K562 (cell line): ENCODE data around the gene TRDMT1. TPM values are rescaled to one million over a fixed set of nuclear protein-coding genes. Genes with fewer than 3 reads are reported as not detected.
A peak's percentile ranks its signal among the peaks of the same experiment; 100 is the strongest.

ENCODE experiments used
- ATAC-seq: fragments of 200-7000 bp; cut with Tn5 transposase; 3 replicates; pipeline ENCODE4 v1.9.1; 2020; ENCODE audit warnings: moderate library complexity
- BruUV-seq: library from RNA; stranded (reverse); fragments of 400-500 nt; replicated peaks from 2 replicates; lab custom pipeline; 2021; lab: Mats Ljungman, UMichigan
- CTCF ChIA-PET: fragments of 300-600 bp; formaldehyde crosslinking; extraction: SDS; loops from one replicate; lab custom pipeline; 2021; ENCODE audit warnings: low intra/inter-chr PET ratio; lab: Yijun Ruan, JAX
- POLR2A ChIA-PET: fragments of 300-600, 350-650 bp; sonication (Branson Sonifier 250); formaldehyde crosslinking; extraction: SDS; loops from one replicate; lab custom pipeline; 2021; ENCODE audit warnings: antibody characterized with exemption, inconsistent platforms; lab: Yijun Ruan, JAX
- DNase-seq, 4 experiments: peaks; one replicate each; pipeline versions ENCODE4 v3.0.0 to v3.0.0-alpha.2; 2011 to 2018; ENCODE audit warnings: low spot score in 3 of 4, mixed read lengths in 3 of 4; ENCODE audit errors: extremely low read depth in 1 of 4
- FAIRE-seq: peaks from 2 replicates; lab custom pipeline; 2011; peaks lifted over from hg19 to GRCh38; lab: Jason Lieb, UNC
- H2AFZ ChIP-seq: 2 replicates; pipeline ENCODE4 v1.6.0; 2011; ENCODE audit warnings: low read depth, low read length, control low read depth, inconsistent platforms
- H3K27ac ChIP-seq: fragments of 200-600 bp; 3 replicates; pipeline ENCODE4 v1.8.0; 2011; ENCODE audit warnings: low read depth, mild to moderate bottlenecking, control low read depth, inconsistent platforms, low read length, moderate library complexity, mixed read lengths; ENCODE audit errors: extremely low read depth
- H3K27me3 ChIP-seq, 2 experiments: fragments of 300-600 bp in 1 of 2; 2 replicates in 1 of 2; 3 replicates in 1 of 2; pipeline versions ENCODE4 v1.6.0 to v1.8.0; 2011; ENCODE audit warnings: inconsistent platforms in 2 of 2, low read length in 2 of 2, mild to moderate bottlenecking in 1 of 2, mixed read lengths in 1 of 2, moderate library complexity in 1 of 2; ENCODE audit not compliant: control insufficient read depth in 2 of 2, insufficient read depth in 2 of 2
- H3K36me3 ChIP-seq: fragments of 300-600 bp; 3 replicates; pipeline ENCODE4 v1.8.0; 2011; ENCODE audit warnings: mild to moderate bottlenecking, low read length, inconsistent platforms; ENCODE audit not compliant: control insufficient read depth, insufficient read depth
- H3K4me1 ChIP-seq, 2 experiments: fragments of 200-600 bp in 1 of 2; replicated peaks in 1 of 2; 2 replicates in 1 of 2; 3 replicates in 1 of 2; pipeline versions ENCODE4 v1.5.1 to v1.8.0; 2011; ENCODE audit warnings: inconsistent platforms in 2 of 2, low read length in 2 of 2, mild to moderate bottlenecking in 1 of 2, mixed read lengths in 1 of 2, moderate library complexity in 1 of 2; ENCODE audit not compliant: control insufficient read depth in 2 of 2, insufficient read depth in 2 of 2
- H3K4me2 ChIP-seq: 2 replicates; pipeline ENCODE4 v1.6.1; 2011; ENCODE audit warnings: low read length, control low read depth, inconsistent platforms, mixed read lengths; ENCODE audit not compliant: insufficient read depth
- H3K4me3 ChIP-seq: fragments of 200-600 bp; sonication (generic), shearing (Covaris generic); 2 replicates; pipeline ENCODE4 v1.5.1; 2016; ENCODE audit warnings: control low read depth, inconsistent platforms
- H3K79me2 ChIP-seq: fragments of 200-600 bp; 3 replicates; pipeline ENCODE4 v1.8.0; 2011; ENCODE audit warnings: low read length, inconsistent platforms; ENCODE audit not compliant: control insufficient read depth, insufficient read depth
- H3K9ac ChIP-seq, 2 experiments: 2 replicates each; pipeline versions ENCODE4 v1.6.0 to v1.6.1; 2011; ENCODE audit warnings: low read depth in 2 of 2, low read length in 2 of 2, control low read depth in 1 of 2, inconsistent platforms in 1 of 2, mild to moderate bottlenecking in 1 of 2, mixed read lengths in 1 of 2; ENCODE audit not compliant: insufficient read depth in 1 of 2
- H3K9me1 ChIP-seq: one replicate; pipeline ENCODE4 v1.6.0; 2011; ENCODE audit warnings: inconsistent platforms, mild to moderate bottlenecking, low read length, moderate library complexity; ENCODE audit not compliant: control insufficient read depth, insufficient read depth
- H3K9me3 ChIP-seq: replicated peaks from 2 replicates; pipeline ENCODE4 v1.5.1; 2011; ENCODE audit warnings: low read depth, low read length, inconsistent platforms; ENCODE audit not compliant: control insufficient read depth, insufficient read depth
- H4K20me1 ChIP-seq: replicated peaks from 2 replicates; pipeline ENCODE4 v1.6.1; 2011; ENCODE audit warnings: low read length, inconsistent platforms, mixed read lengths; ENCODE audit not compliant: control insufficient read depth, insufficient read depth
- CCAR2 ChIP-seq: fragments of 200-400 bp; formaldehyde crosslinking; IDR thresholded peaks from 2 replicates; pipeline ENCODE4 v1.6.1; 2017; ENCODE audit warnings: mild to moderate bottlenecking, low read depth, low read length
- RAD21 ChIP-seq, 2 experiments: fragments of 250-450 bp in 1 of 2; fragments of 450-650 bp in 1 of 2; sonication (Bioruptor Pico) in 1 of 2; formaldehyde crosslinking in 1 of 2; IDR thresholded peaks in 1 of 2; conservative IDR thresholded peaks in 1 of 2; 2 replicates each; pipeline versions ENCODE4 v1.4.0 to v1.8.0; 2020 to 2022; ENCODE audit warnings: mild to moderate bottlenecking in 2 of 2, moderate library complexity in 1 of 2
- SMC3 ChIP-seq: conservative IDR thresholded peaks from 2 replicates; pipeline ENCODE4 v1.6.1; 2011; ENCODE audit warnings: low read depth, low read length, improper control_type of control experiment; ENCODE audit not compliant: insufficient read depth
- ZKSCAN1 ChIP-seq: fragments of 150-350 bp; IDR thresholded peaks from 2 replicates; pipeline ENCODE4 v1.6.1; 2016; ENCODE audit warnings: low read depth, low read length
- WGBS: fragments of 100-300 bp; shearing (Covaris generic); methylation state at CpG from one replicate; pipeline ENCODE4 v1.1.6; 2016; ENCODE audit warnings: low coverage, mixed read lengths; ENCODE audit not compliant: insufficient coverage; ENCODE audit errors: missing lambda C conversion rate; 5-methylcytosine and 5-hydroxymethylcytosine counted together
- in situ Hi-C: fragments of 300-500 bp; cut with MboI; formaldehyde crosslinking; loops from 4 replicates; pipeline ENCODE4 v1.15.0; 2018; ENCODE audit warnings: inconsistent platforms, mixed read lengths
- intact Hi-C: fragments of 100-400 bp; cut with micrococcal nuclease; formaldehyde crosslinking; loops from 2 replicates; pipeline ENCODE4 v1.14.2; 2022
- polyA plus RNA-seq, 8 experiments: library from polyadenylated mRNA; depleted of rRNA in 4 of 8; stranded (reverse) in 5 of 8; unstranded in 3 of 8; fragments of >200 nt; fragmentation: Nextera tagmentation in 2 of 8; fragmentation: Illumina TruSeq in 1 of 8; extraction: Ambion mirVana in 2 of 8; extraction: Trizol in 1 of 8; gene quantifications; 2 replicates each; pipeline versions ENCODE4 v1.2.1 to v1.2.3, GENCODE V29; 2011 to 2014; ENCODE audit warnings: inconsistent platforms in 1 of 8, missing spikeins in 1 of 8
- total RNA-seq, 7 experiments: library from RNA; depleted of rRNA in 6 of 7; stranded (reverse); fragments of >200 nt in 6 of 7; fragmentation: Illumina TruSeq in 2 of 7; extraction: Trizol in 2 of 7; gene quantifications; 2 replicates each; pipeline versions ENCODE4 v1.2.1 to v1.2.3, GENCODE V29; 2011 to 2021; ENCODE audit warnings: low replicate concordance in 1 of 7
- TF ChIP-seq, protein P1 (sequence below), 3 experiments: IDR thresholded peaks in 2 of 3; conservative IDR thresholded peaks in 1 of 3; 2 replicates each; pipeline ENCODE4 v1.5.1; 2011 to 2012; ENCODE audit warnings: low read length in 3 of 3, mild to moderate bottlenecking in 3 of 3, control low read depth in 2 of 3, improper control_type of control experiment in 1 of 3, inconsistent platforms in 1 of 3, low read depth in 1 of 3, mixed read lengths in 1 of 3, moderate library complexity in 1 of 3; ENCODE audit not compliant: insufficient read depth in 2 of 3
- TF ChIP-seq, protein P2 (sequence below), 2 experiments: fragments of 450-650 bp; formaldehyde crosslinking in 1 of 2; IDR thresholded peaks; 2 replicates each; pipeline versions ENCODE4 v1.4.0 to v1.6.1; 2014 to 2020; ENCODE audit warnings: mild to moderate bottlenecking in 2 of 2, borderline replicate concordance in 1 of 2, low read depth in 1 of 2

Gene TRDMT1
- total and polyA plus RNA-seq, 9 of the 15 experiments (the other 6 are each of a cell fraction or from before 2014, with no cell fraction given) = 5.4 to 12.6 (median 9.3) TPM

DNA sequence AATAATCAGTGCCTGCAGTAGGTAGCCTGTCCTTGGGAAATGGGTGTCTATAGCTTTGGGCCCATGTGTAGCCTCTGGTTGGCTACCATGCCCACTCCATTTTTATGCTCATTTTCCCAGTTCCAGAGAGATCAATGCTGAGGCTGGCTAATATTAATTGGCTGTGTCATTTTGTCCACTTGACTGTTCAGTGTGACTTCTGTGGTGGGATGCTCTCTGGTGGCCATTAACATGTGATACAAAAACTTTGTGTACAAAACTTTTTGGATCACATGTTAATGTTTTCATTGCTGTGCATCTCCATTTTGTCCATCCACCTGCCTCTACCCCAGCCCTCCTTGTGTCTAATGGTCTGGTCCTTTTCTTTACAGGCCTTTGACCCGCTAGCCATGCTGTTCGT, 49.3 kb upstream of the TRDMT1 start:
- no peak overlapping the region for H2AFZ ChIP-seq
- no peak overlapping the region for H3K27ac ChIP-seq
- no peaks in the 10 kb centered on the region for H3K36me3 ChIP-seq
- FAIRE-seq (no peak), DNase-seq (no peak), ATAC-seq (no peak)
- CTCF ChIA-PET = no interaction called here
- H3K4me3 ChIP-seq = no peak overlapping the region
- WGBS = 56% methylated on average over 2 of the region's 2 CpGs
- H3K4me1 ChIP-seq = no peaks in the 10 kb centered on the region
- no peaks in the 10 kb centered on the region for H3K27me3 ChIP-seq
- no peaks in the 10 kb centered on the region for H3K9me1 ChIP-seq
- peaks cover 19% of the 10 kb centered on the region for H3K9me3 ChIP-seq
- POLR2A ChIA-PET = no interaction called here
- H3K79me2 ChIP-seq = no peaks in the 10 kb centered on the region
- TF ChIP-seq CCAR2 = no peak
- TF ChIP-seq, protein P1, sequence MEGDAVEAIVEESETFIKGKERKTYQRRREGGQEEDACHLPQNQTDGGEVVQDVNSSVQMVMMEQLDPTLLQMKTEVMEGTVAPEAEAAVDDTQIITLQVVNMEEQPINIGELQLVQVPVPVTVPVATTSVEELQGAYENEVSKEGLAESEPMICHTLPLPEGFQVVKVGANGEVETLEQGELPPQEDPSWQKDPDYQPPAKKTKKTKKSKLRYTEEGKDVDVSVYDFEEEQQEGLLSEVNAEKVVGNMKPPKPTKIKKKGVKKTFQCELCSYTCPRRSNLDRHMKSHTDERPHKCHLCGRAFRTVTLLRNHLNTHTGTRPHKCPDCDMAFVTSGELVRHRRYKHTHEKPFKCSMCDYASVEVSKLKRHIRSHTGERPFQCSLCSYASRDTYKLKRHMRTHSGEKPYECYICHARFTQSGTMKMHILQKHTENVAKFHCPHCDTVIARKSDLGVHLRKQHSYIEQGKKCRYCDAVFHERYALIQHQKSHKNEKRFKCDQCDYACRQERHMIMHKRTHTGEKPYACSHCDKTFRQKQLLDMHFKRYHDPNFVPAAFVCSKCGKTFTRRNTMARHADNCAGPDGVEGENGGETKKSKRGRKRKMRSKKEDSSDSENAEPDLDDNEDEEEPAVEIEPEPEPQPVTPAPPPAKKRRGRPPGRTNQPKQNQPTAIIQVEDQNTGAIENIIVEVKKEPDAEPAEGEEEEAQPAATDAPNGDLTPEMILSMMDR (IDR thresholded peaks at IDR 0.05 in 2 of 3, conservative IDR thresholded peaks at IDR 0.05 in 1 of 3; ENCODE audit: insufficient read depth in 2 of 3, low read depth in 1 of 3, low read length in 3 of 3) = peak in 1 of 3 experiments; percentile 29; a peak in 3 of 6 replicates
- TF ChIP-seq ZKSCAN1 = no peak
- TF ChIP-seq, protein P2, sequence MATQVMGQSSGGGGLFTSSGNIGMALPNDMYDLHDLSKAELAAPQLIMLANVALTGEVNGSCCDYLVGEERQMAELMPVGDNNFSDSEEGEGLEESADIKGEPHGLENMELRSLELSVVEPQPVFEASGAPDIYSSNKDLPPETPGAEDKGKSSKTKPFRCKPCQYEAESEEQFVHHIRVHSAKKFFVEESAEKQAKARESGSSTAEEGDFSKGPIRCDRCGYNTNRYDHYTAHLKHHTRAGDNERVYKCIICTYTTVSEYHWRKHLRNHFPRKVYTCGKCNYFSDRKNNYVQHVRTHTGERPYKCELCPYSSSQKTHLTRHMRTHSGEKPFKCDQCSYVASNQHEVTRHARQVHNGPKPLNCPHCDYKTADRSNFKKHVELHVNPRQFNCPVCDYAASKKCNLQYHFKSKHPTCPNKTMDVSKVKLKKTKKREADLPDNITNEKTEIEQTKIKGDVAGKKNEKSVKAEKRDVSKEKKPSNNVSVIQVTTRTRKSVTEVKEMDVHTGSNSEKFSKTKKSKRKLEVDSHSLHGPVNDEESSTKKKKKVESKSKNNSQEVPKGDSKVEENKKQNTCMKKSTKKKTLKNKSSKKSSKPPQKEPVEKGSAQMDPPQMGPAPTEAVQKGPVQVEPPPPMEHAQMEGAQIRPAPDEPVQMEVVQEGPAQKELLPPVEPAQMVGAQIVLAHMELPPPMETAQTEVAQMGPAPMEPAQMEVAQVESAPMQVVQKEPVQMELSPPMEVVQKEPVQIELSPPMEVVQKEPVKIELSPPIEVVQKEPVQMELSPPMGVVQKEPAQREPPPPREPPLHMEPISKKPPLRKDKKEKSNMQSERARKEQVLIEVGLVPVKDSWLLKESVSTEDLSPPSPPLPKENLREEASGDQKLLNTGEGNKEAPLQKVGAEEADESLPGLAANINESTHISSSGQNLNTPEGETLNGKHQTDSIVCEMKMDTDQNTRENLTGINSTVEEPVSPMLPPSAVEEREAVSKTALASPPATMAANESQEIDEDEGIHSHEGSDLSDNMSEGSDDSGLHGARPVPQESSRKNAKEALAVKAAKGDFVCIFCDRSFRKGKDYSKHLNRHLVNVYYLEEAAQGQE (IDR thresholded peaks at IDR 0.05; ENCODE audit: borderline replicate concordance) = peak; percentile 48
- TF ChIP-seq, protein P2 (CRISPR knock-in tag; IDR thresholded peaks at IDR 0.05; ENCODE audit: low read depth) = no peak
- 0 out of 2 replicates have a peak, but pooled peaks have one; percentile 18 for TF ChIP-seq SMC3
- peak; percentile 27 to 62 for TF ChIP-seq RAD21 (CRISPR knock-in tag; conservative IDR thresholded peaks at IDR 0.05 in 1 of 2, IDR thresholded peaks at IDR 0.05 in 1 of 2)
- H3K9ac ChIP-seq = no peak overlapping the region
- BruUV-seq = no TSS peak
- intact Hi-C loops = no loop called here
- H4K20me1 ChIP-seq = no peaks in the 10 kb centered on the region
- in situ Hi-C loops = loop anchor here (10.0 kb wide), 1 partner anchor 1366 kb away; no protein-coding TSS in a partner anchor
- no peak overlapping the region for H3K4me2 ChIP-seq
